K562 (cell line): ENCODE data around the gene AHCYL2. TPM values are rescaled to one million over a fixed set of nuclear protein-coding genes. Genes with fewer than 3 reads are reported as not detected.
A peak's percentile ranks its signal among the peaks of the same experiment; 100 is the strongest.

ENCODE experiments used
- CXXC5 ChIP-seq: fragments of 250-450 bp; sonication (Bioruptor Pico); IDR thresholded peaks from 2 replicates; pipeline ENCODE4 v1.8.0; 2022; ENCODE audit warnings: inconsistent platforms, mild to moderate bottlenecking, moderate library complexity
- HDGF ChIP-seq: fragments of 450-650 bp; IDR thresholded peaks from 2 replicates; pipeline ENCODE4 v1.6.1; 2016
- HNRNPUL1 ChIP-seq: fragments of 200-400 bp; formaldehyde crosslinking; IDR thresholded peaks from 2 replicates; pipeline ENCODE4 v1.6.1; 2017; ENCODE audit warnings: low read length
- MEF2A ChIP-seq: IDR thresholded peaks from 2 replicates; pipeline ENCODE4 v1.6.1; 2011; ENCODE audit warnings: low read depth, mild to moderate bottlenecking, low read length, moderate library complexity; ENCODE audit not compliant: control insufficient read depth
- NBN ChIP-seq: fragments of 450-650 bp; IDR thresholded peaks from 2 replicates; pipeline ENCODE4 v1.6.1; 2016; ENCODE audit warnings: low read depth, mild to moderate bottlenecking
- PTTG1 ChIP-seq: fragments of 450-650 bp; IDR thresholded peaks from 2 replicates; pipeline ENCODE4 v1.6.1; 2016; ENCODE audit warnings: low read depth, mild to moderate bottlenecking, missing genetic modification characterization, missing compliant biosample characterization
- STAG1 ChIP-seq: sonication (generic); formaldehyde crosslinking; IDR thresholded peaks from 2 replicates; pipeline ENCODE4 v1.5.0; 2020; ENCODE audit warnings: missing genetic modification reagents, borderline replicate concordance
- ZFP91 ChIP-seq: sonication (generic); formaldehyde crosslinking; IDR thresholded peaks from 2 replicates; pipeline ENCODE4 v1.8.0; 2022; ENCODE audit warnings: mild to moderate bottlenecking, missing genetic modification reagents
- ZNF551 ChIP-seq: fragments of 250-450 bp; sonication (Bioruptor Pico); IDR thresholded peaks from 2 replicates; pipeline ENCODE4 v1.5.0; 2021; ENCODE audit warnings: mild to moderate bottlenecking, moderate library complexity
- polyA plus RNA-seq, 8 experiments: library from polyadenylated mRNA; depleted of rRNA in 4 of 8; stranded (reverse) in 5 of 8; unstranded in 3 of 8; fragments of >200 nt; fragmentation: Nextera tagmentation in 2 of 8; fragmentation: Illumina TruSeq in 1 of 8; extraction: Ambion mirVana in 2 of 8; extraction: Trizol in 1 of 8; gene quantifications; 2 replicates each; pipeline versions ENCODE4 v1.2.1 to v1.2.3, GENCODE V29; 2011 to 2014; ENCODE audit warnings: inconsistent platforms in 1 of 8, missing spikeins in 1 of 8
- total RNA-seq, 7 experiments: library from RNA; depleted of rRNA in 6 of 7; stranded (reverse); fragments of >200 nt in 6 of 7; fragmentation: Illumina TruSeq in 2 of 7; extraction: Trizol in 2 of 7; gene quantifications; 2 replicates each; pipeline versions ENCODE4 v1.2.1 to v1.2.3, GENCODE V29; 2011 to 2021; ENCODE audit warnings: low replicate concordance in 1 of 7
- TF ChIP-seq, protein P1 (sequence below): fragments of 450-650 bp; conservative IDR thresholded peaks from 2 replicates; pipeline ENCODE4 v1.6.1; 2016; ENCODE audit warnings: missing genetic modification characterization, low read depth, mild to moderate bottlenecking, control low read depth, missing compliant biosample characterization

The AHCYL2 gene
- total and polyA plus RNA-seq, 9 of the 15 experiments (the other 6 are each of a cell fraction or from before 2014, with no cell fraction given): 0.93 to 10.5 (median 5.2) TPM

DNA sequence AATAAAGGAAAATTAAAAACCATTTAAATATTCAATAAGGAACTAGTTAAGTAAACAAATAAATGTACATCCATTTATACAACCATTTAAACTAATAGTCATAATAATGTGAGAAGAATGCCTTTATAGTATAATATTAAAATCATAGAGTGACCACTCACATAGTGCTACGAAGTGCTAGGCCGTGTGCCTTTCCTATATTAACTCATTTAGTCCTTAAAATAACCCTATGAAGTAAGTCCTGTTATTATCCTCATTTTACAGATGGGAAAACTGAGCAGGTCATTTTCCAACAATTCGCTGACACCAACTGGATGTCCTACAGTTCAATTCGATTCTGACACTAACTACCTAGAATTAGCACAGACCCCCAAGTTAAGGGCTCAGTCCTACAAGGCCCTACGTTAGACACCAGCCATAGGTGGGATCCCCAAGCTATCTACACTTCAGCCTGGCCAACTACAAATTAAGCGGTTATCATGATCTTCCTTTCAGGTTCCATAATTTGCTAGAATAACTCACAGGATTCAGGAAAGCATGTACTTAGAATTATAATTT is 213.5 kb downstream of the AHCYL2 start (continued):
- no peak for TF ChIP-seq ZFP91 (CRISPR knock-in tag)
- no peak for TF ChIP-seq NBN
- TF ChIP-seq CXXC5 (CRISPR knock-in tag): no peak
- no peak for TF ChIP-seq STAG1 (CRISPR knock-in tag)
- 0 out of 2 replicates have a peak, but pooled peaks have one; percentile 1 for TF ChIP-seq MEF2A
- peak; percentile 91; the same call in 1 of the 2 replicates for TF ChIP-seq HDGF
- TF ChIP-seq HNRNPUL1: peak; percentile 66; the same call in 1 of the 2 replicates
- TF ChIP-seq ZNF551: 0 out of 2 replicates have a peak, but pooled peaks have one; percentile 27
- TF ChIP-seq PTTG1 (tag): 0 out of 2 replicates have a peak, but pooled peaks have one; percentile 52
- TF ChIP-seq, protein P1, sequence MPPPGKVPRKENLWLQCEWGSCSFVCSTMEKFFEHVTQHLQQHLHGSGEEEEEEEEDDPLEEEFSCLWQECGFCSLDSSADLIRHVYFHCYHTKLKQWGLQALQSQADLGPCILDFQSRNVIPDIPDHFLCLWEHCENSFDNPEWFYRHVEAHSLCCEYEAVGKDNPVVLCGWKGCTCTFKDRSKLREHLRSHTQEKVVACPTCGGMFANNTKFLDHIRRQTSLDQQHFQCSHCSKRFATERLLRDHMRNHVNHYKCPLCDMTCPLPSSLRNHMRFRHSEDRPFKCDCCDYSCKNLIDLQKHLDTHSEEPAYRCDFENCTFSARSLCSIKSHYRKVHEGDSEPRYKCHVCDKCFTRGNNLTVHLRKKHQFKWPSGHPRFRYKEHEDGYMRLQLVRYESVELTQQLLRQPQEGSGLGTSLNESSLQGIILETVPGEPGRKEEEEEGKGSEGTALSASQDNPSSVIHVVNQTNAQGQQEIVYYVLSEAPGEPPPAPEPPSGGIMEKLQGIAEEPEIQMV: 0 out of 2 replicates have a peak, but pooled peaks have one; percentile 4
